Liver (tissue), 9 donors: ENCODE results near the gene PKP4. TPM values are rescaled to one million over a fixed set of nuclear protein-coding genes. Genes with fewer than 3 reads are reported as not detected.
"Not testable (repeated sequence)": the region's sequence is repeated elsewhere in the genome, so short reads cannot be mapped to it uniquely, and the experiment has no call there.

Experiments used
- DNase-seq: peaks from one replicate; pipeline ENCODE4 v3.0.0-alpha.2; 2017; ENCODE audit warnings: low spot score
- H3K27ac ChIP-seq, 2 donors: one replicate each; pipeline ENCODE4 v1.7.0; 2013; ENCODE audit warnings: inconsistent platforms in 2 of 2, low read length in 2 of 2, control low read depth in 1 of 2, low read depth in 1 of 2, mild to moderate bottlenecking in 1 of 2
- H3K27me3 ChIP-seq, 4 donors: one replicate each; pipeline versions ENCODE4 v1.6.1 to v1.7.0; 2013; ENCODE audit warnings: low read length in 3 of 4, inconsistent platforms in 1 of 4, mild to moderate bottlenecking in 1 of 4, moderate library complexity in 1 of 4; ENCODE audit not compliant: control insufficient read depth in 4 of 4, insufficient read depth in 4 of 4
- H3K36me3 ChIP-seq, 4 donors: one replicate each; pipeline versions ENCODE4 v1.6.1 to v1.7.0; 2013; ENCODE audit warnings: low read length in 3 of 4, mild to moderate bottlenecking in 3 of 4, low read depth in 1 of 4, moderate library complexity in 1 of 4; ENCODE audit not compliant: control insufficient read depth in 4 of 4, insufficient read depth in 3 of 4
- H3K4me1 ChIP-seq, 4 donors: one replicate each; pipeline versions ENCODE4 v1.6.1 to v1.7.0; 2013; ENCODE audit warnings: low read length in 3 of 4, mild to moderate bottlenecking in 3 of 4, moderate library complexity in 1 of 4; ENCODE audit not compliant: control insufficient read depth in 4 of 4, insufficient read depth in 4 of 4
- H3K4me3 ChIP-seq, 3 donors: one replicate each; pipeline versions ENCODE4 v1.6.1 to v1.7.0; 2013; ENCODE audit warnings: low read length in 3 of 3, control low read depth in 1 of 3, low read depth in 1 of 3, mild to moderate bottlenecking in 1 of 3
- H3K9ac ChIP-seq, 2 donors: one replicate each; pipeline ENCODE4 v1.7.0; 2013; ENCODE audit warnings: low read length in 2 of 2, mild to moderate bottlenecking in 2 of 2, moderate library complexity in 2 of 2, control low read depth in 1 of 2, low read depth in 1 of 2
- H3K9me3 ChIP-seq, 4 donors: one replicate each; pipeline versions ENCODE4 v1.6.1 to v1.7.0; 2013; ENCODE audit warnings: low read length in 3 of 4; ENCODE audit not compliant: control insufficient read depth in 4 of 4
- ATF3 ChIP-seq: IDR thresholded peaks from 2 replicates; pipeline ENCODE4 v1.6.1; 2016; ENCODE audit warnings: antibody characterized with exemption
- CTCF ChIP-seq: fragments of 150-350 bp; IDR thresholded peaks from 2 replicates; pipeline ENCODE4 v1.5.1; 2017; ENCODE audit warnings: improper control_type of control experiment, low read depth, low read length; ENCODE audit not compliant: missing input control
- EGR1 ChIP-seq, 2 donors: IDR thresholded peaks; 2 replicates each; pipeline ENCODE4 v1.6.1; 2016 to 2018; ENCODE audit warnings: antibody characterized with exemption in 2 of 2, low read depth in 2 of 2
- FOXA1 ChIP-seq: IDR thresholded peaks from 2 replicates; pipeline ENCODE4 v1.6.1; 2016; ENCODE audit warnings: antibody characterized with exemption
- FOXA2 ChIP-seq: IDR thresholded peaks from 2 replicates; pipeline ENCODE4 v1.6.1; 2016; ENCODE audit warnings: antibody characterized with exemption
- GABPA ChIP-seq, 2 donors: IDR thresholded peaks in 1 of 2; conservative IDR thresholded peaks in 1 of 2; 2 replicates each; pipeline ENCODE4 v1.6.1; 2016; ENCODE audit warnings: antibody characterized with exemption in 2 of 2, mild to moderate bottlenecking in 1 of 2, moderate library complexity in 1 of 2
- HNF4A ChIP-seq, 2 donors: conservative IDR thresholded peaks; 2 replicates each; pipeline ENCODE4 v1.6.1; 2016; ENCODE audit warnings: antibody characterized with exemption in 2 of 2, mild to moderate bottlenecking in 2 of 2
- MAX ChIP-seq: IDR thresholded peaks from 2 replicates; pipeline ENCODE4 v1.6.1; 2016; ENCODE audit warnings: antibody characterized with exemption
- NR2F2 ChIP-seq: IDR thresholded peaks from 2 replicates; pipeline ENCODE4 v1.6.1; 2016; ENCODE audit warnings: antibody characterized with exemption
- RAD21 ChIP-seq, 2 donors: IDR thresholded peaks; 2 replicates each; pipeline ENCODE4 v1.6.1; 2016; ENCODE audit warnings: antibody characterized with exemption in 2 of 2, mild to moderate bottlenecking in 2 of 2
- REST ChIP-seq: IDR thresholded peaks from 2 replicates; pipeline ENCODE4 v1.6.1; 2016; ENCODE audit warnings: antibody characterized with exemption, mild to moderate bottlenecking
- RXRA ChIP-seq, 2 donors: IDR thresholded peaks; 2 replicates each; pipeline ENCODE4 v1.6.1; 2017 to 2018; ENCODE audit warnings: antibody characterized with exemption in 2 of 2, mild to moderate bottlenecking in 1 of 2
- SP1 ChIP-seq: IDR thresholded peaks from 2 replicates; pipeline ENCODE4 v1.6.1; 2018; ENCODE audit warnings: antibody characterized with exemption, mild to moderate bottlenecking
- TAF1 ChIP-seq: conservative IDR thresholded peaks from 2 replicates; pipeline ENCODE4 v1.6.1; 2016; ENCODE audit warnings: antibody characterized with exemption, mild to moderate bottlenecking
- WGBS: extraction: QIAGEN DNeasy Blood & Tissue Kit; methylation state at CpG from one replicate; pipeline ENCODE4 v1.1.7; 2013; 5-methylcytosine and 5-hydroxymethylcytosine counted together
- polyA plus RNA-seq, 2 donors: library from polyadenylated mRNA; stranded (reverse) in 1 of 2; unstranded in 1 of 2; fragments of 200-250 nt in 1 of 2; fragments of >200 nt in 1 of 2; fragmentation: Nextera tagmentation in 1 of 2; extraction: Ambion mirVana in 1 of 2; gene quantifications; one replicate each; pipeline versions ENCODE4 v1.2.1 to v1.2.3, GENCODE V29; 2013 to 2015
- total RNA-seq, 2 donors: library from RNA; depleted of rRNA; stranded (reverse); fragments of >200 nt; gene quantifications; one replicate each; pipeline ENCODE4 v1.2.3, GENCODE V29; 2014
- donor health status: healthy.
- donor health status: healthy.
- donor health status: healthy.
- donor health status: healthy.
- donor health status: healthy.

PKP4 gene
- total and polyA plus RNA-seq, 4 donors: 7.7 to 33.8 (median 19.0) TPM

GRCh38 chr2:158467248-158467647 lies 10.5 kb downstream of the PKP4 start:
- Histone ChIP-seq H3K4me1 (no peaks in the 10 kb centered on the region), H3K36me3 (peaks cover 0 to 3% (median 1%) of the 10 kb centered on the region in 4 donors), H3K27me3 (no peaks in the 10 kb centered on the region), H3K27ac (no peak overlapping the region), H3K4me3 (no peak overlapping the region), H3K9me3 (no peaks in the 10 kb centered on the region), H3K9ac (no peak overlapping the region)
- no peak for TF ChIP-seq FOXA1
- no peak for TF ChIP-seq EGR1 (IDR thresholded peaks at IDR 0.05; ENCODE audit: low read depth in 2 of 2)
- TF ChIP-seq RAD21 (IDR thresholded peaks at IDR 0.05): no peak
- 95% methylated on average over 4 of the region's 4 CpGs for WGBS
- DNase-seq: no peak

GRCh38 chr2:158472829-158473228 lies 16.1 kb downstream of the PKP4 start:
- not testable (repeated sequence) for H3K4me1 ChIP-seq, H3K9me3 ChIP-seq, H3K27me3 ChIP-seq, H3K9ac ChIP-seq, H3K4me3 ChIP-seq, DNase-seq, H3K36me3 ChIP-seq, H3K27ac ChIP-seq
- WGBS: 96% methylated on average over 3 of the region's 3 CpGs

GRCh38 chr2:158473300-158473699 lies 16.5 kb downstream of the PKP4 start:
- not testable (repeated sequence) for H3K4me1 ChIP-seq, H3K27ac ChIP-seq, DNase-seq, H3K9me3 ChIP-seq, H3K4me3 ChIP-seq, H3K36me3 ChIP-seq, H3K9ac ChIP-seq, H3K27me3 ChIP-seq
- WGBS: 96% methylated on average over 3 of the region's 3 CpGs

GRCh38 chr2:158473719-158474392 lies 17.1 kb downstream of the PKP4 start:
- 97% methylated on average over 8 of the region's 8 CpGs for WGBS
- TF ChIP-seq RXRA (IDR thresholded peaks at IDR 0.05): no peak
- no peak for TF ChIP-seq SP1
- TF ChIP-seq REST: no peak
- TF ChIP-seq HNF4A (conservative IDR thresholded peaks at IDR 0.05): no peak
- no peak for TF ChIP-seq ATF3
- no peak for TF ChIP-seq GABPA (IDR thresholded peaks at IDR 0.05 in 1 of 2, conservative IDR thresholded peaks at IDR 0.05 in 1 of 2)
- TF ChIP-seq NR2F2: no peak
- TF ChIP-seq FOXA1: no peak
- no peak for TF ChIP-seq MAX
- TF ChIP-seq FOXA2: no peak
- TF ChIP-seq CTCF: no peak
- no peak for TF ChIP-seq TAF1
- TF ChIP-seq EGR1 (IDR thresholded peaks at IDR 0.05; ENCODE audit: low read depth in 2 of 2): no peak
- H3K4me1 ChIP-seq: peaks cover 0 to 5% (median 1%) of the 10 kb centered on the region in 4 donors

GRCh38 chr2:158474526-158475011 lies 17.8 kb downstream of the PKP4 start:
- H3K4me3 ChIP-seq, H3K4me1 ChIP-seq, H3K27me3 ChIP-seq, H3K9me3 ChIP-seq, H3K36me3 ChIP-seq, H3K9ac ChIP-seq, DNase-seq, H3K27ac ChIP-seq: not testable (repeated sequence)
- over 99% methylated on average over 3 of the region's 3 CpGs for WGBS

More at GRCh38 chr2:158473719-158474392, 17.1 kb downstream of the PKP4 start:
- H3K9me3 ChIP-seq: no peaks in the 10 kb centered on the region
- peaks cover 0 to 4% (median 1%) of the 10 kb centered on the region in 4 donors for H3K36me3 ChIP-seq
- no peaks in the 10 kb centered on the region for H3K27me3 ChIP-seq
- no peak overlapping the region for H3K27ac ChIP-seq
- no peak overlapping the region for H3K9ac ChIP-seq
- no peak for DNase-seq
- no peak overlapping the region for H3K4me3 ChIP-seq
